Upper lobe of left lung (tissue), 4 donors: Measurements from ENCODE around the gene RNASEH2C.
"Not testable (repeated sequence)": the region's sequence is repeated elsewhere in the genome, so short reads cannot be mapped to it uniquely, and the experiment has no call there.

Experiments used
- POLR2A ChIP-seq, 4 donors: fragments of 450-650 bp; IDR thresholded peaks; one replicate each; pipeline ENCODE4 v1.5.1; 2016 to 2017; ENCODE audit warnings: antibody characterized with exemption in 4 of 4, mild to moderate bottlenecking in 2 of 4
- TF ChIP-seq, protein P1 (sequence below), 6 experiments: fragments of 450-650 bp in 4 of 6; fragments of 200-600 bp in 2 of 6; sonication (generic) in 2 of 6; IDR thresholded peaks; one replicate each; pipeline ENCODE4 v1.5.1; 2016 to 2019; ENCODE audit warnings: antibody characterized with exemption in 6 of 6

- TF ChIP-seq, protein P1, sequence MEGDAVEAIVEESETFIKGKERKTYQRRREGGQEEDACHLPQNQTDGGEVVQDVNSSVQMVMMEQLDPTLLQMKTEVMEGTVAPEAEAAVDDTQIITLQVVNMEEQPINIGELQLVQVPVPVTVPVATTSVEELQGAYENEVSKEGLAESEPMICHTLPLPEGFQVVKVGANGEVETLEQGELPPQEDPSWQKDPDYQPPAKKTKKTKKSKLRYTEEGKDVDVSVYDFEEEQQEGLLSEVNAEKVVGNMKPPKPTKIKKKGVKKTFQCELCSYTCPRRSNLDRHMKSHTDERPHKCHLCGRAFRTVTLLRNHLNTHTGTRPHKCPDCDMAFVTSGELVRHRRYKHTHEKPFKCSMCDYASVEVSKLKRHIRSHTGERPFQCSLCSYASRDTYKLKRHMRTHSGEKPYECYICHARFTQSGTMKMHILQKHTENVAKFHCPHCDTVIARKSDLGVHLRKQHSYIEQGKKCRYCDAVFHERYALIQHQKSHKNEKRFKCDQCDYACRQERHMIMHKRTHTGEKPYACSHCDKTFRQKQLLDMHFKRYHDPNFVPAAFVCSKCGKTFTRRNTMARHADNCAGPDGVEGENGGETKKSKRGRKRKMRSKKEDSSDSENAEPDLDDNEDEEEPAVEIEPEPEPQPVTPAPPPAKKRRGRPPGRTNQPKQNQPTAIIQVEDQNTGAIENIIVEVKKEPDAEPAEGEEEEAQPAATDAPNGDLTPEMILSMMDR (IDR thresholded peaks at IDR 0.05): not testable (repeated sequence)
- not testable (repeated sequence) for TF ChIP-seq POLR2A (IDR thresholded peaks at IDR 0.05)
These were observed 13.6 kb downstream of the RNASEH2C start for GRCh38 chr11:65707002-65707401.
